NCI-H1092 (cell line): ENCODE data around the gene MBNL1.
"Not testable (repeated sequence)": the region's sequence is repeated elsewhere in the genome, so short reads cannot be mapped to it uniquely, and the experiment has no call there.

Experiments used
- DNase-seq: peaks from one replicate; lab custom pipeline; 2025; lab: John Stamatoyannopoulos, UW

Gene MBNL1

DNA sequence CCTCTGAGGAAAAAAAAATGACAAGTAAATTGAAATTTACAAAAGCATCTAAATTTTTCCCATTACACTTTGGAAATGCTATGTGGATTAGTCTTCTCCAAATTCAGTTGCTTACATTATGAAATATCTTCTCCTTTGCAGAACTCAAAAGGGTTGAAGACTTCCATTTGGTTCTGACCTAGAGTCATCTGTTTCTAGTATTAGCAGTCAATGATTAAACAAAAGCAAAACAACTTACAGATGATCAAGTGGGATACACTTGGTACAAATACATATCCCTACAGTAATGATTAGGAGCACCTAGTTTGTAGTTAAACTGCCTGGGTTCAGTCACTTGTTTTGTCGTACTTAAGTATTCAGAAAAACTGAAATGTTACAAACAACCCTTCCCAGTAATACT is 136.2 kb downstream of the MBNL1 start:
- DNase-seq = no peak

DNA sequence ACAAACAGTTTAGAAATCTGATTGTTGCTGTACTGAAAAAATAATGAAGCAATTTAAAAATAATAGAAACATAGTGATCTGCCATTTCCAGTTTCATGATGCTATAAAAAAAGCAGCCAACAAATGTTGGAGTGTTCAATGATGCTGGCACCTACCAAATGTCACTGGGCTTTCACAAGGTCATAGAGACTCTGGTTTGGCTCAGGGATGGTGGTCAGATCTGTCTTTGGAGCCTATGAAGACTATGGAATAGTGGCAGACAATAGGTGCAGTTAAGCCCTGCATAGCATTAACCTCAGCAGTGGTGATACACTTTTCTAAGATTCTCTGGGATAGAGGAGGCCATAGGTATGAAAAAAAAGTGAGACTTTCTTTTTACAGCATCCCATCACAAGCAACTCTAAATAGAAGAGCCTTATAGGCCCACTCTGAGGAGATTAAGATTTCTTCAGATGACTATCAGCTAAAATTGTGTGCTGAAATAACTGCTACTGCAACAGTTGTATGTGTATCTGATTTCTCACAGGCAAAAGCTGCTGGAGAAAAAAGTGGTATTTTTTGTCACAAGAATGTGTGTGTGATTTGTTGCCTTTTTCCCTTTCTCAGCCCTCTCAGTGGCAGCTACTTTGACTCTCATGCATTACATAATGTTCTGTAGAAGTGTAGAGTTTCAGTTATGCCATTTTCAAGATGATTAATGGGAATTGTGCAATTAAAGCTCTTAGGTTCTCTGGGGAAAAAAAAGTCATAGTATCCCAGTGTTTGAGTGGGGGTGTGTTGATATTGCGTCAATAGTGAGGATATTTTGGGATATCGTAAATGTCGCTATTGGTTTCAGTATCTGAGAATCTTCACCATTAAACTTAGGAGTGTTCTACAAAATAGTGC is 137.4 kb downstream of the MBNL1 start:
- DNase-seq = no peak

- DNase-seq = no peak
These were observed 144.5 kb downstream of the MBNL1 start for GRCh38 chr3:152413240-152413639.

DNA sequence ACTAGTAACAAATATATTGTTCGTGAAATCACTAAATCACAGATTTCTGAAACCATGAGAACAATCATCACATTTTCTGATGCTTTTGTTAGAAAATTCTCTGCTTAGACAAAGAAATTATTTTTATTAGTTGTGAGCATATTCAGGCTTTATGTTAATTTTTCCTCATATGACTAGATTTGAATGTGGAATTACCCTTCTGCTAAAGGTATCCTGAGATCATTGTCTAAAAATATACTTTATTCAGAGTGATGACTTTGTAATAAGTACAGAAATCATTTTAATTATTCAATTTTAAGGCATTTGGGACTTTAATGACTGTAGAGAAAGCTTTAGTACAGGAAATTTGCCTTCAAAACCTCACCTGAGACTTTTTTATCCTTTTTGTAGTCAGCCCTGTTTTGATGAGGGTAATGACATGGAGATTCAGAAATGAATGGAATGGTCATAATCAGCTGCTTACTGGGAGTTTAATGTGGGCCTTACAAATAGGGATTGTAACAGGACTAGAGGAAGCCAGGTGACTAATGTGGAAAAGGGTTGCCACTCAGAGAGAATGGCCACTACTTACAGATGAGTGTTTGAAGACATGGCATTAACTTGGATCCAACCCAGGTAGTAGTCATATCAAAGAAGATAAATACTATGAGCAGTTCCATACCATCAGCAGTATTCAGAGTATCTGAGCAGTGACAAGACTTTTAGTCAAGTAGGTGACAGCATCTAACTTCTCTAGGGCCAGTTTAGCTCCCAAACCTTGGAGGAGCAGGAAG is 148.3 kb downstream of the MBNL1 start:
- DNase-seq = no peak

- no peak for DNase-seq
These were observed 151.0 kb downstream of the MBNL1 start for GRCh38 chr3:152419748-152420147.

DNA sequence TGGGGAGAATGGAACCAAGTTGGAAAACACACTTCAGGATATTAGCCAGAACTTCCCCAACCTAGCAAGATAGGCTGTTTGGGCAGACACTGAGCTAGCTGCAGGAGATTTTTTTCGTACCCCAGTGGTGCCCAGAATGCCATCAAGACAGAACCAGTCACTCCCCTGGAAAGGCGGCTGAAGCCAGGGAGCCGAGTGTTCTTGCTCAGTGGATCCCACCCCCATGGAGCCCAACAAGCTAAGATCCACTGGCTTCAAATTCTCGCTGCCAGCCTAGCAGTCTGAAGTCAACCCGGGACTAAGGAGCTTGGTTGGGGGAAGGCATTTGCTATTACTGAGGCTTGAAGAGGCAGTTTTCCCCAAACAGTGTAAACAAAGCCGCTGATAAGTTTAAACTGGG is 152.4 kb downstream of the MBNL1 start:
- no peak for DNase-seq

GRCh38 chr3:152426393-152426792 is 157.7 kb downstream of the MBNL1 start:
- no peak for DNase-seq

GRCh38 chr3:152428577-152428976 is 159.8 kb downstream of the MBNL1 start:
- DNase-seq = no peak

DNA sequence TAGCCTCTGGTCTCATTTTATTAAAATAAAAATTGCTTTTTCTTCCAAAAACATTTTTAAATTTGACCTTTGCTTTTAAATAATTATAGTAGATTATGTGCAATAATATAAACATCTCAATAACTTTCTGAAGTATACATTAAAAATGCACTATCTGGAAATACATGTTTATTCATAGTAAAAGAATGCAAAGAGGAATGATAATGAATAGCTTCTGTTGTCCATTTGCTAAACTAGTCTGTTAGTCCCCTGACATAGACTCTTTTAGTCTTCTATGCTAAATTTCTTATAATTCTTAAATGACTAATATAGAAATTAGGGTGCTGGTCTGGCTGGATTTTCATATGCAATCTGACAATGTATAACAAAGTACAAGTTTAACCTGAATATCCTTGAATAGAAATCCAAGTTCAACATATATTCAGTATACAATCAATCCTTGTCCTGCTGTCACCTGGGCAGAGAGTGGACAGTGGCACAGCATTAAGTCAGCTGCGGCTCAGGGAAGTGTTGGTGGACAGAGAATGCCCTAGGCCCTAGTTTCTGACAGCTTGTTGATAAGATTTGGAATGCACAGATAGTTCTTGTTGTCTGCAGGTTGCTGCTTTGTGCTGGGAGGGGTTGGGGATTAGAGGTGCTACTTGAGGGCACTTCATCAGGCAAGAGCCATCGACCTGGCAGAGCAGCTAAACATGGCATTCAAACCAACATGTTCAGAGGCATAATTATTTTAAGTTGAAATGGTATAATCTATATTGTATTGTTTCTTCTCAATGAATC is 161.7 kb downstream of the MBNL1 start:
- no peak for DNase-seq

DNA sequence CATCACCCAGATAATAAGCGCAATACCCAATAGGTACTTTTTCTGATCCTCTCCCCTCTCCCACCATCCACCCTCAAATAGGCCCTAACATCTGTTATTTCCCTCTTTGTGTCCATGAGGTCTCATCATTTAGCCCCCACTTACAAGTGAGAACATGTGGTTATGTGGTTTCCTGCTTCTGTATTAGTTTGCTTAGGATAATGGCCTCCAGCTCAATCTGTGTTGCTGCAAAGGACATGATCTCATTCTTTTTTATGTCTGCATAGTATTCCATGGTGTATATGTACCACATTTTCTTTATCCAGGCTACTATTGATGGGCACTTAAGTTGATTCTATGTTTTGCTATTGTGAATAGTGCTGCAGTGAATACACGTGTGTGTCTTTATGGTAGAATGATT is 165.4 kb downstream of the MBNL1 start:
- no peak for DNase-seq

DNA sequence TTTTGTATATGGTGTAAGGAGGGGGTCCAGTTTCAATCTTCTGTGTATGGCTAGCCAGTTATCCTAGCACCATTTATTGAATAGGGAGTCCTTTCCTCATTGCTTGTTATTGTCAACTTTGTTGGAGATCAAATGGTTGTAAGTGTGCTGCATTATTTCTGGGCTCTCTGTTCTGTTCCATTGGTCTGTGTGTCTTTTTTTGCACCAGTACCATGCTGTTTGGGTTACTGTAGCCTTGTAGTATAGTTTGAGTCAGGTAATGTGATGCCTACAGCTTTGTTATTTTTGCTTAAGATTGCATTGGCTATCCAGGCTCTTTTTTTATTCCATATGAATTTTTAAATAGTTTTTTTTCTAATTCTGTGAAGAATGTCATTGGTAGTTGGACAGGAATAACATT is 166.5 kb downstream of the MBNL1 start:
- not testable (repeated sequence) for DNase-seq

DNA sequence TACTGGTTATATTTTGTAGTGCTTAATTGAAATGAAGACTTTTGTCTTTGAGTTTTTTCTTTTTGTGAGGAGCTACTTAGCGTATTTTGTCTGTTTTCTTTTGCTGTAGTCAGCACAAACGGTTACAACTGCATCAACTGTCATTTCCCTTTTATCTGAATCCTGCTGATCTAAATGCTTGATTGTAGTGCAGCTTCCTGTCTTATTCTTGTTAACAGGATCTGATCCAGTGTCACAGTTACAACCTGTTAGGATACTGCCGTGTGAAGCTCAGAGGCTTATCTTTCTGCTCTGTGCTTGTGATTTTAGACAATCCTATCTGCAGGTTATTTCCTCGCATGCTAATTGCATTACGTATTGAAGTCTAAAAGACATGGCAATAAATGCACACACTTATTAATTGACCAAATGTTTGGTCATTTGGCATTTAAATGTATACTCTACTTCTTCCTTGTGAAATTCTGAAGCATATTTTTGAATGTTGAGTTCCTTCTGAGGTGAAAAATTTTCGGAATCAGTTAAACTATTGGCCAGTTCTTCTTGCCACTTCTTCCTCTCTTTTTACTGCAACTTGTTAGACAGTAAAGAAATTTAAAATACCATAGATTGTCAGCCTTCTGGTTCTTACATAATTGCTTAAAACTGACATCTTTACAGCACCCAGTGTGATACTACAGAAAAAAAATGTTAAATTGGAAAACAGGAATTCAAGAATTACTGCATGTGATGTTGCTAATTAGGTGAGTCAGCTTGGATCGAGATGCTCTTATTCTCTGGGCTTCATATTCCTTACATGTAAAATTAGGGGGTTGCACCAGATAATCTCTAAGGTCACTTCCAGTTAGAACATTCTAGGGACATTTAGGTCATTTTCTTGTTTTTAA is 168.2 kb downstream of the MBNL1 start:
- DNase-seq = no peak

GRCh38 chr3:152438181-152438580 is 169.5 kb downstream of the MBNL1 start:
- DNase-seq = no peak

GRCh38 chr3:152438706-152439105 is 170.0 kb downstream of the MBNL1 start:
- no peak for DNase-seq

DNA sequence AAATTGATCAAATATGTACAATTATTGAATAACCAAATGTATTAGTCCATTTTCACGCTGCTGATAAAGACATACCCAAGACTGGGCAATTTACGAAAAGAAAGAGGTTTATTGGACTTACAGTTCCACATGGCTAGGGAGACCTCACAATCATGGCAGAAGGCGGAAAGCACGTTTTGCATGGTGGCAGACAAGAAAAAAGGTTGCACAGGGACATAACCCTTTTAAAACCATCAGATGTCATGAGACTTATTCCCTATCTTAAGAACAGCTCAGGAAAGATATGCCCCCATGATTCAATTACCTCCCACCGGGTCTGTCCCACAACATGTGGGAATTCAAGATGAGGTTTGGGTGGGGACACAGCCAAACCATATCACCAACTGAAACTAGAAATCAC is 171.5 kb downstream of the MBNL1 start:
- DNase-seq = not testable (repeated sequence)

GRCh38 chr3:152443212-152444023 is 174.7 kb downstream of the MBNL1 start:
- no peak for DNase-seq

GRCh38 chr3:152444029-152444641 is 175.4 kb downstream of the MBNL1 start:
- no peak for DNase-seq

DNA sequence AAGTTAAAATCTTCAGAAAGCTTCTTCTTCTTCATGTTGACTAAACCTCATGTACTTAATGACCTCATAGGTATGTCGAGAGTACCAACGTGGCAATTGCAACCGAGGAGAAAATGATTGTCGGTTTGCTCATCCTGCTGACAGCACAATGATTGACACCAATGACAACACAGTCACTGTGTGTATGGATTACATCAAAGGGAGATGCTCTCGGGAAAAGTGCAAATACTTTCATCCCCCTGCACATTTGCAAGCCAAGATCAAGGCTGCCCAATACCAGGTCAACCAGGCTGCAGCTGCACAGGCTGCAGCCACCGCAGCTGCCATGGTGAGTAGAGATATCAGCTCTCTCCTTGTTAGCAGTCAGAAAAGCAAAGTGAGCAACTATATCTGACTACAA is 176.5 kb downstream of the MBNL1 start:
- no peak for DNase-seq

- no peak for DNase-seq
These were observed 177.8 kb downstream of the MBNL1 start for GRCh38 chr3:152446495-152446894.

GRCh38 chr3:152447511-152447910 is 178.8 kb downstream of the MBNL1 start:
- DNase-seq = no peak
